Endothelial cell of umbilical vein (primary cell): Measurements from ENCODE around the gene EVC. TPM values are rescaled to one million over a fixed set of nuclear protein-coding genes. Genes with fewer than 3 reads are reported as not detected.

Experiments used
- BruUV-seq: library from RNA; stranded (reverse); fragments of 400-500 nt; replicated peaks from 2 replicates; lab custom pipeline; 2021; lab: Mats Ljungman, UMichigan
- CTCF ChIA-PET: fragments of 300-600, 350-600 bp; sonication (Branson Sonifier 250); formaldehyde crosslinking; loops from one replicate; lab custom pipeline; 2021; ENCODE audit warnings: antibody characterized with exemption, inconsistent platforms; lab: Charles Lee
- POLR2A ChIA-PET: fragments of 300-600, 350-600 bp; sonication (Branson Sonifier 250); formaldehyde crosslinking; loops from one replicate; lab custom pipeline; 2021; ENCODE audit warnings: antibody characterized with exemption, inconsistent platforms; lab: Charles Lee
- DNase-seq: peaks from one replicate; pipeline ENCODE4 v3.0.0-alpha.2; 2011; ENCODE audit warnings: low read depth, low spot score
- FAIRE-seq: peaks from 2 replicates; lab custom pipeline; 2011; peaks lifted over from hg19 to GRCh38; lab: Jason Lieb, UNC
- H2AFZ ChIP-seq: 2 replicates; pipeline ENCODE4 v1.6.0; 2012; ENCODE audit warnings: low read depth, low read length, control low read depth, inconsistent platforms
- H3K27ac ChIP-seq: 2 replicates; pipeline ENCODE4 v1.5.1; 2011; ENCODE audit warnings: low read depth, mild to moderate bottlenecking, control low read depth, low read length, moderate library complexity; ENCODE audit not compliant: insufficient read depth
- H3K27me3 ChIP-seq, 2 experiments: 2 replicates each; pipeline versions ENCODE4 v1.6.0 to v1.6.1; 2011; ENCODE audit warnings: low read length in 2 of 2, mixed read lengths in 1 of 2; ENCODE audit not compliant: control insufficient read depth in 2 of 2, insufficient read depth in 2 of 2
- H3K36me3 ChIP-seq, 2 experiments: 2 replicates in 1 of 2; 3 replicates in 1 of 2; pipeline ENCODE4 v1.5.1; 2011; ENCODE audit warnings: low read length in 2 of 2, mild to moderate bottlenecking in 1 of 2, moderate library complexity in 1 of 2; ENCODE audit not compliant: control insufficient read depth in 2 of 2, insufficient read depth in 2 of 2; ENCODE audit errors: extremely low read depth in 1 of 2
- H3K4me1 ChIP-seq: 3 replicates; pipeline ENCODE4 v1.5.1; 2011; ENCODE audit warnings: mild to moderate bottlenecking, low read length; ENCODE audit not compliant: control insufficient read depth, insufficient read depth; ENCODE audit errors: extremely low read depth
- H3K4me2 ChIP-seq: 2 replicates; pipeline ENCODE4 v1.6.1; 2011; ENCODE audit warnings: low read length, control low read depth, mixed read lengths; ENCODE audit not compliant: insufficient read depth
- H3K4me3 ChIP-seq, 3 experiments: fragments of 200-600 bp in 1 of 3; sonication (generic), shearing (Covaris generic) in 1 of 3; replicated peaks in 1 of 3; 2 replicates each; pipeline ENCODE4 v1.5.1; 2011 to 2016; ENCODE audit warnings: control low read depth in 3 of 3, low read length in 3 of 3, mild to moderate bottlenecking in 2 of 3, inconsistent platforms in 1 of 3, low read depth in 1 of 3, moderate library complexity in 1 of 3; ENCODE audit not compliant: insufficient read depth in 1 of 3
- H3K79me2 ChIP-seq: 2 replicates; pipeline ENCODE4 v1.6.0; 2012; ENCODE audit warnings: low read length, inconsistent platforms; ENCODE audit not compliant: control insufficient read depth, insufficient read depth
- H3K9ac ChIP-seq: replicated peaks from 2 replicates; pipeline ENCODE3; 2011; ENCODE audit warnings: low read length, control low read depth; ENCODE audit not compliant: insufficient read depth; ENCODE audit errors: extremely low read depth
- H3K9me1 ChIP-seq: replicated peaks from 3 replicates; pipeline ENCODE4 v1.6.0; 2011; ENCODE audit warnings: mild to moderate bottlenecking, low read length; ENCODE audit not compliant: control insufficient read depth, insufficient read depth; ENCODE audit errors: extremely low read depth
- H3K9me3 ChIP-seq: replicated peaks from 2 replicates; pipeline ENCODE4 v1.5.1; 2012; ENCODE audit warnings: low read length, inconsistent platforms; ENCODE audit not compliant: control insufficient read depth, insufficient read depth
- H4K20me1 ChIP-seq: replicated peaks from 2 replicates; pipeline ENCODE3; 2011; ENCODE audit warnings: mild to moderate bottlenecking, low read length; ENCODE audit not compliant: control insufficient read depth, insufficient read depth; ENCODE audit errors: extremely low read depth
- CTCF ChIP-seq, 2 donors: IDR thresholded peaks; 1 replicate in 1 of 2; 2 replicates in 1 of 2; pipeline ENCODE4 v1.5.1; 2011; ENCODE audit warnings: low read length in 2 of 2, mild to moderate bottlenecking in 2 of 2, moderate library complexity in 2 of 2, control low read depth in 1 of 2, inconsistent platforms in 1 of 2, low read depth in 1 of 2; ENCODE audit not compliant: insufficient read depth in 1 of 2; ENCODE audit errors: extremely low read depth in 1 of 2
- FOS ChIP-seq: IDR thresholded peaks from 2 replicates; pipeline ENCODE4 v1.6.1; 2011; ENCODE audit warnings: mild to moderate bottlenecking, low read length, moderate library complexity, borderline replicate concordance; ENCODE audit not compliant: insufficient read depth
- MYC ChIP-seq: IDR thresholded peaks from one replicate; pipeline ENCODE4 v1.6.1; 2011; ENCODE audit warnings: mild to moderate bottlenecking, low read depth, low read length
- POLR2AphosphoS5 ChIP-seq: IDR thresholded peaks from 2 replicates; pipeline ENCODE4 v1.6.1; 2012; ENCODE audit warnings: low read depth, mild to moderate bottlenecking, control low read depth, low read length, moderate library complexity; ENCODE audit not compliant: insufficient read depth
- dilution Hi-C: fragments of 300-500 bp; cut with MboI; formaldehyde crosslinking; loops from one replicate; pipeline ENCODE4 v1.15.0; 2019; ENCODE audit warnings: low sequenced_read_pairs; ENCODE audit not compliant: extremely low pct_ligation_motif_present
- intact Hi-C: fragments of 100-400 bp; cut with micrococcal nuclease; formaldehyde crosslinking; loops from one replicate; pipeline ENCODE4 v1.10.0; 2022
- polyA plus RNA-seq, 4 experiments: library from polyadenylated mRNA; depleted of rRNA in 3 of 4; stranded (reverse) in 3 of 4; unstranded in 1 of 4; fragments of >200 nt; gene quantifications; 2 replicates each; pipeline versions ENCODE4 v1.2.1 to v1.2.3, GENCODE V29; 2011 to 2012; ENCODE audit warnings: missing spikeins in 1 of 4
- total RNA-seq: library from RNA; stranded (reverse); gene quantifications from 2 replicates; pipeline ENCODE4 v1.2.3, GENCODE V29; 2021

The EVC gene
- total and polyA plus RNA-seq, 2 donors (not counting 3 experiments of a cell fraction or from before 2014, with no cell fraction given) = 6.3 to 31.6 TPM

- Histone ChIP-seq H3K4me2 (no peak overlapping the region), H3K4me3 (no peak overlapping the region), H3K79me2 (peaks cover 6% of the 10 kb centered on the region), H3K9ac (no peak overlapping the region), H3K27ac (no peak overlapping the region), H3K9me1 (no peaks in the 10 kb centered on the region), H2AFZ (no peak overlapping the region), H4K20me1 (no peaks in the 10 kb centered on the region), H3K9me3 (no peaks in the 10 kb centered on the region), H3K36me3 (peaks cover 4 to 22% of the 10 kb centered on the region in 2 experiments), H3K4me1 (no peaks in the 10 kb centered on the region), H3K27me3 (no peaks in the 10 kb centered on the region)
- FAIRE-seq (no peak), DNase-seq (no peak)
- ChIA-PET CTCF (no interaction called here), POLR2A (no interaction called here)
- no peak for TF ChIP-seq POLR2AphosphoS5
- TF ChIP-seq FOS = no peak
- TF ChIP-seq CTCF (IDR thresholded peaks at IDR 0.05; ENCODE audit: extremely low read depth in 1 of 2, insufficient read depth in 1 of 2, low read depth in 1 of 2, low read length in 2 of 2) = no peak
- TF ChIP-seq MYC = no peak
- intact Hi-C loops = no loop called here
- BruUV-seq = no TSS peak
- dilution Hi-C loops = no loop called here
Observed at GRCh38 chr4:5730436-5730835, 19.4 kb downstream of the EVC start.
